Natural killer cell (primary cell): ENCODE measurements around the gene CSNK1G1. TPM values are rescaled to one million over a fixed set of nuclear protein-coding genes. Genes with fewer than 3 reads are reported as not detected.
A peak's percentile ranks its signal among the peaks of the same experiment; 100 is the strongest.
"Not testable (repeated sequence)": the region's sequence is repeated elsewhere in the genome, so short reads cannot be mapped to it uniquely, and the experiment has no call there.

ENCODE experiments used
- ATAC-seq, 3 donors: fragments of 150-1000 bp in 2 of 3; fragments of 200-7000 bp in 1 of 3; cut with Tn5 transposase; 1 replicate in 1 of 3; 2 replicates in 2 of 3; pipeline ENCODE4 v1.10.0; 2021; ENCODE audit warnings: mild to moderate bottlenecking in 2 of 3, moderate library complexity in 2 of 3
- DNase-seq, 2 donors: peaks; one replicate each; pipeline versions ENCODE4 v3.0.0 to v3.0.0-alpha.2; 2013 to 2021; ENCODE audit warnings: mixed read lengths in 1 of 2
- H3K27ac ChIP-seq: one replicate; pipeline ENCODE4 v1.5.1; 2013; ENCODE audit warnings: mild to moderate bottlenecking, low read length
- H3K27me3 ChIP-seq: one replicate; pipeline ENCODE4 v1.6.1; 2013; ENCODE audit warnings: low read length; ENCODE audit not compliant: control insufficient read depth, insufficient read depth
- H3K36me3 ChIP-seq: one replicate; pipeline ENCODE4 v1.6.1; 2013; ENCODE audit warnings: low read length; ENCODE audit not compliant: control insufficient read depth, insufficient read depth
- H3K4me1 ChIP-seq: one replicate; pipeline ENCODE4 v1.6.1; 2013; ENCODE audit warnings: low read length; ENCODE audit not compliant: control insufficient read depth, insufficient read depth
- H3K4me3 ChIP-seq: one replicate; pipeline ENCODE4 v1.5.1; 2013; ENCODE audit warnings: low read length
- H3K9me3 ChIP-seq: one replicate; pipeline ENCODE4 v1.6.1; 2013; ENCODE audit warnings: low read length; ENCODE audit not compliant: control insufficient read depth, insufficient read depth
- H3K27ac Mint-ChIP-seq, 2 donors: one replicate each; pipeline ENCODE4 v1.8.0; 2022; ENCODE audit warnings: mild to moderate bottlenecking in 2 of 2, mixed read lengths in 2 of 2, moderate library complexity in 1 of 2
- H3K27me3 Mint-ChIP-seq, 2 donors: one replicate each; pipeline ENCODE4 v1.8.0; 2022; ENCODE audit warnings: low read depth in 2 of 2, mixed read lengths in 2 of 2
- H3K36me3 Mint-ChIP-seq: one replicate; pipeline ENCODE4 v1.8.0; 2022; ENCODE audit warnings: mixed read lengths
- H3K4me1 Mint-ChIP-seq, 2 donors: one replicate each; pipeline ENCODE4 v1.8.0; 2022; ENCODE audit warnings: mixed read lengths in 2 of 2
- H3K4me3 Mint-ChIP-seq: one replicate; pipeline ENCODE4 v1.8.0; 2022; ENCODE audit warnings: mild to moderate bottlenecking, moderate library complexity, mixed read lengths
- H3K9me3 Mint-ChIP-seq, 2 donors: one replicate each; pipeline ENCODE4 v1.8.0; 2022; ENCODE audit warnings: mixed read lengths in 2 of 2
- WGBS: methylation state at CpG from one replicate; pipeline ENCODE4 v1.1.7; 2013; ENCODE audit warnings: missing lambda C conversion rate; ENCODE audit not compliant: insufficient coverage; 5-methylcytosine and 5-hydroxymethylcytosine counted together
- intact Hi-C: fragments of 100-400 bp; cut with micrococcal nuclease; formaldehyde crosslinking; loops from one replicate; pipeline ENCODE4 v1.14.2; 2022
- total RNA-seq, 4 donors: library from RNA; stranded (reverse); fragments of 120-200 nt in 1 of 4; gene quantifications; one replicate each; pipeline versions ENCODE4 v1.2.3 to v1.2.4, GENCODE V29; 2013 to 2022
- TF ChIP-seq, protein P1 (sequence below): fragments of 200-600 bp; IDR thresholded peaks from one replicate; pipeline ENCODE4 v1.8.0; 2022; ENCODE audit warnings: antibody characterized with exemption

The CSNK1G1 gene
- total RNA-seq, 3 donors from 2014 or later (not counting 1 experiment from before 2014, with no cell fraction given): 26.2 to 36.8 (median 34.0) TPM

DNA sequence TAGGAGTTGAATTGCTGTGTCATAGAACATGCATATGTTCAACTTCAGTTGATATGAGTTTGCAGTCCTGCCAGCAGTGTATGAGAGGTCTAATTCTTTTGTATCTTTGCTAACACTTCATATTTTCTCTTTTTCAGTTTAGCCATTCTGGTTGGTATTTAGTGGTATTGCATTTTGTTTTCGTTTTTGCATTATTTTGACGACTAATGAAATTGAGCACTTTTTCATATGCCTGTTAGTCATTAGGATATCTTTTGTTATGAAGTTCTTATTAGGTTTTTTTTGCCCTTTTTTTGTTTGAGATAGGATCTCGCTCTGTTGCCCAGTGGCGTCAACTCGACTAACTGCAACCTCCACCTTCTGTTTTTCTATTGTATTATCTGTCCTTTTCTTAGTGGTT, 40.8 kb upstream of the CSNK1G1 start:
- intact Hi-C loops: no loop called here
- Histone ChIP-seq H3K4me1 (no peaks in the 10 kb centered on the region), H3K27ac (no peak overlapping the region), H3K36me3 (peaks cover 63% of the 10 kb centered on the region), H3K27me3 (no peaks in the 10 kb centered on the region), H3K4me3 (no peak overlapping the region), H3K9me3 (no peaks in the 10 kb centered on the region)
- 80% methylated on average over 1 of the region's 5 CpGs for WGBS
- ATAC-seq (no peak), DNase-seq (no peak)
- Mint-ChIP-seq H3K9me3 (no peaks in the 10 kb centered on the region), H3K27me3 (no peaks in the 10 kb centered on the region), H3K4me1 (peaks cover 0 to 11% of the 10 kb centered on the region in 2 donors), H3K36me3 (peaks cover 35% of the 10 kb centered on the region), H3K4me3 (no peak overlapping the region), H3K27ac (peak overlapping the region in 1 of 2 donors; percentile 24)
- TF ChIP-seq, protein P1, sequence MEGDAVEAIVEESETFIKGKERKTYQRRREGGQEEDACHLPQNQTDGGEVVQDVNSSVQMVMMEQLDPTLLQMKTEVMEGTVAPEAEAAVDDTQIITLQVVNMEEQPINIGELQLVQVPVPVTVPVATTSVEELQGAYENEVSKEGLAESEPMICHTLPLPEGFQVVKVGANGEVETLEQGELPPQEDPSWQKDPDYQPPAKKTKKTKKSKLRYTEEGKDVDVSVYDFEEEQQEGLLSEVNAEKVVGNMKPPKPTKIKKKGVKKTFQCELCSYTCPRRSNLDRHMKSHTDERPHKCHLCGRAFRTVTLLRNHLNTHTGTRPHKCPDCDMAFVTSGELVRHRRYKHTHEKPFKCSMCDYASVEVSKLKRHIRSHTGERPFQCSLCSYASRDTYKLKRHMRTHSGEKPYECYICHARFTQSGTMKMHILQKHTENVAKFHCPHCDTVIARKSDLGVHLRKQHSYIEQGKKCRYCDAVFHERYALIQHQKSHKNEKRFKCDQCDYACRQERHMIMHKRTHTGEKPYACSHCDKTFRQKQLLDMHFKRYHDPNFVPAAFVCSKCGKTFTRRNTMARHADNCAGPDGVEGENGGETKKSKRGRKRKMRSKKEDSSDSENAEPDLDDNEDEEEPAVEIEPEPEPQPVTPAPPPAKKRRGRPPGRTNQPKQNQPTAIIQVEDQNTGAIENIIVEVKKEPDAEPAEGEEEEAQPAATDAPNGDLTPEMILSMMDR: no peak

DNA sequence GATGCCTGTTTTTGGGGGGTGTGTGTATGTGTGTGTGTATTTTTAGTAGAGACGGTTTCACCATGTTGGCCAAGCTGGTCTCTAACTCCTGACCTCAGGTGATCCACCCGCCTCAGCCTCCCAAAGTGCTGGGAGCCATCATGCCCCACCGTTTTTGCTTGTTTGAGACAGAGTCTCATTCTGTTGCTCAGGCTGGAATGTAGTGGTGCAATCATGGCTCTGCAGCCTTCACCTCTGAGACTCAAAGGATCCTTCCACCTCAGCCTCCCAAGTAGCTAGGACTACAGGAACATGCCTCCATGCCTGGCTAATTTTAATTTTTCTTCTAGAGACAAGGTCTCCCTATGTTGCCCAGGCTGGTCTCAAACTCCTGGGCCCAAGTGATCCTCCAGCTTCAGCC, 36.5 kb upstream of the CSNK1G1 start:
- Mint-ChIP-seq H3K36me3 (peaks cover 24% of the 10 kb centered on the region), H3K4me1 (peaks cover 16 to 28% of the 10 kb centered on the region in 2 donors), H3K27ac (peak overlapping the region in 1 of 2 donors; percentile 59)
- H3K27me3 ChIP-seq, H3K4me3 Mint-ChIP-seq, H3K27me3 Mint-ChIP-seq, DNase-seq, H3K9me3 Mint-ChIP-seq, H3K27ac ChIP-seq, H3K9me3 ChIP-seq, ATAC-seq, H3K4me3 ChIP-seq, intact Hi-C loops: not testable (repeated sequence)
- Histone ChIP-seq H3K4me1 (peaks cover 10% of the 10 kb centered on the region), H3K36me3 (peaks cover 33% of the 10 kb centered on the region)
- 98% methylated on average over 3 of the region's 3 CpGs for WGBS

DNA sequence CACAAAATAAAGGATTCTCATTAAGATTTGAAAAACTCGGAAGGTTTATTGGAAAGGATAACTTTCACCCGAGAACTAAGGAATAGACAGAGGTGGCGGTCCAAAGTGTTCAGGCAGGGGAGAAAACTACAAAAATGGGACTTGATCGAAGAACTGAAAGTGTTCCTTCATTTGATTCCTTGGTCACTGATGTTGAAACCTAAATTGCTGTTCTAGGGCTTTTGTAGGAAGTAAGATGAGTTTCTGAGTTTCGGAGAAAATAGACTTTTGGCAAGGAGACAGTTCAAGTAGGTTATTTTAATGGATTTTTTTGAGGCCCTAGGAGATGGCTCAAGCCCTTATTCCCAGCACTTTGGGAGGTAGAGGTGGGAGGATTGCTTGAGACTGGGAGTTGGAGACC, 33.1 kb upstream of the CSNK1G1 start:
- no peak overlapping the region for H3K4me3 ChIP-seq
- no peak for DNase-seq
- TF ChIP-seq, protein P1: no peak
- intact Hi-C loops: loop anchor here (10.0 kb wide), 1 partner anchor 76 kb away; the partner anchor contains the start of gene ZNF609
- H3K36me3 ChIP-seq: peaks cover 5% of the 10 kb centered on the region
- H3K36me3 Mint-ChIP-seq: peaks cover 6% of the 10 kb centered on the region
- H3K9me3 Mint-ChIP-seq: no peaks in the 10 kb centered on the region
- WGBS: 94% methylated on average over 5 of the region's 5 CpGs
- no peak for ATAC-seq
- H3K4me3 Mint-ChIP-seq: peak overlapping the region; percentile 99
- no peaks in the 10 kb centered on the region for H3K27me3 ChIP-seq
- H3K9me3 ChIP-seq: no peaks in the 10 kb centered on the region
- no peak overlapping the region for H3K27ac ChIP-seq
- H3K27me3 Mint-ChIP-seq: no peaks in the 10 kb centered on the region
- H3K4me1 Mint-ChIP-seq: peaks cover 18 to 36% of the 10 kb centered on the region in 2 donors
- peak overlapping the region; percentile 91 to 98 for H3K27ac Mint-ChIP-seq
- H3K4me1 ChIP-seq: peaks cover 16% of the 10 kb centered on the region

DNA sequence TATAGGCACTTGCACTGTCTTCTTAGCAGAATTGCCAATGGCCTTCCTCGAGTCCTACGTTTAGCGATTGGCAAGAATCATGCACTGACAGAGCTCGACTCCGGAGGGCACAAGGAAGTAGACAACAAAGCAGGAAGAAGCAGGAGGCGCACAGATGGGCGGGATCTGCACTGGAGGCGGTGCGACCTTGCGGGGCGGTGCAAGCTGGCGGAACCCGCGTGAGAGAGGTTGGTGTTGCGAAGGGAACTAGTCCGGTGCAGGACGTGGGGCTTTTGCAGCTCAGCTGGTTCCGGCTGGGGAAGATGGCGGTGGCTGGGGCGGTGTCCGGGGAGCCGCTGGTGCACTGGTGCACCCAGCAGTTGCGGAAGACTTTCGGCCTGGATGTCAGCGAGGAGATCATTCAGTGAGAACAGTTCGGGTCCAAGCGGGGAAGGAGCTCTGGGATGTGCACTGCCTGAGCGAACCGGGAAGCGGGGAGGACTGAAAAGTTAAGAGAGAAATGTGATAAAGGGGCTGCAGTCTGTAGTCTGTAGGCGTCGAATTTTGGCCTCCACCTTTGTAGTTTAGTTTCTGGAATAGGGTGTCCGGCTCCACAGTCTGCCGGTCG, 31.7 kb upstream of the CSNK1G1 start, which contains the start of gene TRIP4:
Gene TRIP4, plus strand, starts transcription at position 275 of the 607 bp plus-strand sequence. Its CDS starts 28 bp downstream, at position 303.
- H3K27me3 Mint-ChIP-seq: no peaks in the 10 kb centered on the region
- ATAC-seq: peak; percentile 99 to 100 (median 99)
- H3K36me3 ChIP-seq: no peaks in the 10 kb centered on the region
- H3K9me3 Mint-ChIP-seq: no peaks in the 10 kb centered on the region
- peaks cover 18 to 30% of the 10 kb centered on the region in 2 donors for H3K4me1 Mint-ChIP-seq
- no peaks in the 10 kb centered on the region for H3K9me3 ChIP-seq
- peak within 1 kb of the TSS; percentile 91 to 98 for H3K27ac Mint-ChIP-seq
- under 1% methylated on average over 35 of the region's 35 CpGs for WGBS
- peak; percentile 95 to 98 for DNase-seq
- H3K27me3 ChIP-seq: no peaks in the 10 kb centered on the region
- intact Hi-C loops: loop anchor here (1.0 to 10.0 kb wide), 2 partner anchors 31 to 77 kb away; partner anchors contain the start of genes CSNK1G1 and ZNF609
- TF ChIP-seq, protein P1: no peak
- H3K4me3 ChIP-seq: peak within 1 kb of the TSS; percentile 85
- peaks cover 16% of the 10 kb centered on the region for H3K4me1 ChIP-seq
- peak within 1 kb of the TSS; percentile 79 for H3K27ac ChIP-seq
- H3K4me3 Mint-ChIP-seq: peak within 1 kb of the TSS; percentile 99
- H3K36me3 Mint-ChIP-seq: no peaks in the 10 kb centered on the region
